ELF-1 (cell line): ENCODE data around the gene PRKCA.
"Not testable (repeated sequence)": the region's sequence is repeated elsewhere in the genome, so short reads cannot be mapped to it uniquely, and the experiment has no call there.

Experiments
- DNase-seq: peaks from one replicate; pipeline ENCODE4 v3.0.0-alpha.2; 2016; ENCODE audit warnings: low read depth, low spot score

The PRKCA gene

DNA sequence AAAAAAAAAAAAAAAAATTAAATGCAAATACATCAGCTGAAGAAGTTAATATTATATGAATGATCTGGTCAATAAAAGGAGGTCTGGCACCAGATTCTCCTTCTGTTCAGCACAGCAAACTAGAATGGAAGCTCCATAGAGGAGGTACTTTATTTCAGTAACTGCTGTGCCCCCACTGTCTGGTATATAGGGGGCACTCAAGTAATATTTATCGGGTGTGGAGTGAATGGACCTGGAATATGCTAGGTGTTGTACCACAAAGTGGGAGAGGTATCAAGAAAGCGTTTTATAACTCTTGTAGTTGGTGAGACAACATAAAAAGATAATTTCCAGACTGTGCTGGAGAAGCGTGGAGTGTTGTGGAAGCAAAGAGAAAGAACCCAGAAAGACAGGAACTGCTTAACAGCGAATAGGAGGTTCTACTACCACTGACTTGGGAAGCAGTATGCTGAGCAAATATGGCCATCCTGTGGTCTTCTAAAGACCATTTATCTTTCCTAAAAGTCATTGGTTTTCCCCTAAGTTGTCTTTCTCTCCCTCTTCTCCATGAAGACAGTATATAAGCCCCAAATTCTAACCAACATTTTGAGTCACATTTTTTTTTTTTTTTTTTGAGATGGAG lies 12.2 kb upstream of the PRKCA start:
- DNase-seq = no peak

DNA sequence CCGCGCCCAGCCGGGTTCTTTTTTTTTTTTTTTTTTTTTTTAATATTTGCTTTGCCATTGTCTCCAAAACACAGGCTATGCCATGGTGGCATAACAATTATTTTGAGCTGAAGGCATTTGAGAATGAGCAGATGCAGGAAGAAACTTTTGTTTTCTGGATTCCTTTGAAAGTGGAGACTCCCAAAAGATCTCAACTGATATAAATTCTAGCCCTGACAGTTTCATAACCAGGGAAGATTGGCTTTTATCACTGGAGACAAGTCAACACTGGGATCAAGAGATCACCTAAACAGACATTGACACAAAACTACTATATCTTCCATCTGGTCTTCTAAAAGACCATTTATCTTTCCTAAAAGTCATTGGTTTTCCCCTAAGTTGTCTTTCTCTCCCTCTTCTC lies 10.1 kb upstream of the PRKCA start:
- DNase-seq = no peak

DNA sequence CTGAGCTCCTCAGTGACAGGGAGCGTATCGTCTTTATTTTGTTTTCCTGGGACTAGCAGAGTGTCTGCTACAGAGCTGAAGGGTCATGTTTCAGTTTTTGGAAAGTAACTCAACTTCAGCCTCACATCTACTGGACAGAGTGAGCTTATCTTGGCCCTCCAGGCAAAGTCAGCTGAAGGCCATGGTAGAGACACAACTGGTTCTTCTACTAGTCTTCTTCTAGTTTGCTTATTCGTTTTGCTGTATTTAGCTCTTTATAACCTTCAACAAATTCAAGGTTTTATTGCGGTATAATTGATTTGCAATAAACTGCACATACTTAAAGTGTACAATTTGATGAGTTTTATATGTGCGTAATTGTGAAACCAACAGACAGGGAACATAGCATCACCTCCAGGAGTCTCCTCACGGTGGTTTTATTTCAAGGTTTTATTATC lies 6.1 kb upstream of the PRKCA start:
- DNase-seq = peak; percentile 40

DNA sequence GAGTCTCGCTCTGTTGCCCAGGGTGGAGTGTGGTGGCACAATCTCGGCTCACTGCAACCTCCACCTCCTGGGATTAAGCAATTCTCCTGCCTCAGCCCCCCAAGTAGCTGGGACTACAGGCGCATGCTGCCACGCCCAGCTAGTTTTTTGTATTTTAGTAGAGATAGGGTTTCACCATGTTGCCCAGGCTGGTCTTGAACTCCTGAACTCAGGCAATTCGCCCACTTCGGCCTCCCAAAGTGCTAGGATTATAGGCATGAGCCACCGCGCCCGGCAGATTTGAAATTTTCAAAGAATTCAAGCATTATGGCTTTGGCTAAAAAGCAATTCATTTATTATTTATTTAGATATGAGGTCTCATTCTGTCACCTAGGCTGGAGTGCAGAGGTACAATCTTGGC lies 5.0 kb upstream of the PRKCA start:
- not testable (repeated sequence) for DNase-seq

DNA sequence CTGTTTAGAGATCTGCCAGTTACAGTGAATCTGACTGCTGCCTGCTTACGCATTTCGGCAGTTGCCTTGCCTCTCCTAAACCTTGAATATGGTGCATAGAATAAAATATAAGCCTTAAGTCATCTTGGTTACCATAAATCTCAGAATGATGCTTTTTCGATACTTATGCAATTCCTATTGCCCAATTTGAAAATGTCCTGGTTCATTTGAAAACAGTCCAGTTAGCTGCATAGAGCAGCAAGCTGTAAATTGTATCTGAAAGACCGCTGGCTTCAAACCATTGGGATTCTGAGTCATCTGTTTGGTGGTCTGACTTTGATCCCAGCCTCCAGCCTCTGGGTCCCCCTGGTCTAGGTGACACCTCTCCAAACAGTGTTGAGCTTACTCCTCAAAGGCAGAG lies 2.7 kb upstream of the PRKCA start:
- DNase-seq = no peak

DNA sequence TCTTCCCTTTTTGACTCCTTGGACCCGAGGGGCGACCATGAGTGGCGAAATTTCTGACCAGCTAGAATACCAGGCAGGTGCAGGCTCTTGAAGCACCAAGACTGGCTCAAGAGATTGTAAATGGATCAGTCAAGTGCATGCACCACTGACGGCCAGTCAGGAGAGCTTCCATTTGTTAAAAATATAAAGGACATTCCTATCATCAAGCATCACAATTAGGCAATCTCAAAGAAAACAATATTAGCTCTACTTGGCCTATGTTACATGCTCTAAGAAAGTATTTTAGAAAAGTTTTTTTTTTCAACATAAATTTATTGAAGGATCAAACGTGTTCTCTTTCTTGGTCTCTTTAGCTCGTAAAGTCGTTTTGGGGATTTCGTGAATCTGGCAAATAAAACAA lies 1.5 kb upstream of the PRKCA start:
- no peak for DNase-seq

DNA sequence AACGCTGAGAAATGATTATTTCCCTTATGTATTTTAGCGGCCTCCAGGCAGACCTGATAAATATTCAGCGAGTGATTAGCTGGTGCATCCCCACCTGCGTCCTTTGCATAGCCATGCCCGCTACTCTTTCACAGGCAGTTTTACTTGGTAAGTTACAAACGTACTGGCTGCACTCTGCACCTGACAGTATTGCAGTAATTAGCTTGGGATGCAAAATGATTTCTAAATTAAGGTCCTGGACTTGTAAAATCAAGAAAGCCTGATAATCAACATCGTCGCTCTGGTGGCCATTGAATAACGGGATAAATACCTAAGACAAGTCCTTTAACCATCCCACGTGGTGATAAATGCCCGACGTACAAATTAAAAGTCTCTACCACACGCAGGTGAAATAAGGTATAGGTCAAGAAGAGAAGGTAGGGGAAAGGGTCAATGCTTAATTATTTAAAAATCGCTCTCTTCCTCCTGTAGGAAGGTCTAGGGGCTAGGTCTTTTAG lies 998 bp upstream of the PRKCA start:
- no peak for DNase-seq

DNA sequence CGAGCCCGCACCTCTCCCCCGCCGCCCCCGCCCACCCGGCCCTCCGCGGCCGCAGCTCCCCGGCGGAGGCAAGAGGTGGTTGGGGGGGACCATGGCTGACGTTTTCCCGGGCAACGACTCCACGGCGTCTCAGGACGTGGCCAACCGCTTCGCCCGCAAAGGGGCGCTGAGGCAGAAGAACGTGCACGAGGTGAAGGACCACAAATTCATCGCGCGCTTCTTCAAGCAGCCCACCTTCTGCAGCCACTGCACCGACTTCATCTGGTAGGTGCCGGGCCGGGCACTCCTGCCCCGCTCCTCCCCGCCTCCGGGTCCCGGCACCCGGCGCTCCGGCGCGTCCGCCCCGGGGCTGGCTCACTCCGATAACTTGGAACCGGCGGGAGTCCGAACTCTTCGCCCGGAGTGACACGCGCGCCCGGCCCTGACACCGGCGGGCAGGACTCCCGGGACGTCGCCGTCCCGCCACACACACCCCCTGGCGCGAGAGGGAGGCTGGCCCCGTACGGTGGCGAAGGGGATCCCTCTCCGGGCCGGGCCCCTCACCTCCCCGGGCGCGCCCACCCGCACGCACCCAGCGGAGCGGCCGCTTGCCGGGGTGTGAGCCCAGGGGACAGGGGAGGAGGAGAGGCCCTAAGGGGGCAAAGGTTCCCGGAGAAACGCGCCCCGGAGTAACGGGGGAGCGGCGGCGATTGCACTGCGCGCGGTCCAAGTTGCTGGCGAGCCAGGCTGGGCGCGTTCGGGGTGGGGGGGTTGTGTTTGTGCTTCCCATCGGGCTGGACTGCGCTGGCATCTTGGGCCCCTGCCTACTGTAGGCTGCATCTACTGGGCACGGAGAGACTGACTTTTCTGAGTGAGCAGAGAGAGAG lies 581 bp downstream of the PRKCA start:
- peak; percentile 46 for DNase-seq

DNA sequence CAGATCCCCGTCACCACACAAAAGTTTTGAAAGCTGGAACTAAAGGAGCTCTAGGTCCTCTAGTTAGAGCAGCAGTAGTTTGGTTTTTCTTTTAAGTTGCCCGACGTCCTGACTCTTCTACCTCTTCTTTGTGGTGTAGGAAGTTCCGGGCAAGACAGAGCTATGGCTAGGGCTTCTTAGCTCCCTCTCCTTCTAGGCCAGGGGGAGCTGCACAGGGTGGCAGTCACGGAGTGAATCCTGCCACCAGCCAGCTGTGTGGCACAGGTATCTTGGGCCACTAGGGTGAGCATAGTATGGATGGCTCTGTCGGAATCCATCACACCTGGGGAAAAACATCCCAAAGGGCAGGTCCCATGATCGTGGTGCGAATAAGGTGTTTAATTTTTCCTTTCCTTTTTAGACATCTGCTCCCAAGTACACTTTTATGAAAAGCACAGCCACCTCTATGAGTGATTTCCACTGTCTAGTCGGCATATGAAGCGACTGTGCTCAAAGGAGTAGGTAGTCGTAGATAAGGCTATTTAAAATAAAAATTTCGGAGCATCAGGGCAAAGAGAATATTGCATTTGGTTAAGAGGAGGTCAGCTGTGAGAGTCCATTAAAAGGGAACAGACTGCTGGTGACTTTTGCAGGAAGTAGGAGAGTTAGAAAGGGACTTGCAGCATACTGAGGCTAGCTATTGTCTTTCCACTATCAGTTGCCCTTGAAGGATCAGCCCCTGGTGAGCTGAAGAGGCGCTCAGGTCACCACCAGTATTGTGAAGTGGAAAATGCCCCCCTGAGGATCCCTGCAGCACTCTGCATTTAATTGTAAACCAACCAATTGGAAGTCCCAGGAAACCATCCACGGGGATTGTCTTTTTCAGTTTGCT lies 2.1 kb downstream of the PRKCA start:
- DNase-seq = peak; percentile 47

DNA sequence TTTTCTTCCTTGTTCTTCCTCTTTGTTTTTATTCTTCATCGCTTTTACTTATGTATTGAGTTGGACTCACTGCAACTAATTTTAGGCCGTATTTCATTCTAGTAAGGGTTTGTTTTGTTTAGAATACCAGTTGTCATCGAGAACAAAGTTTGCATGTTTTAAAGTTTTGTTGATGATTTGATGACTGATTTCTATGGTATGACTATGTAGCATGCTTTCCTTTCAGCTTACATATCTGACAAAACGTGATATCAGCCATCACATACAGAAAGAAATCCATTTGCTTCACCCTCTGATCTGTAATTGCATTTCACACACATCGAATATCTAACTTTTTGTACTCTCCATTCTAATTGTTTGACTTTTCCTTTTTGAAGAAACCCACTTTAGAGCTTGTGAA lies 4.0 kb downstream of the PRKCA start:
- DNase-seq = no peak

DNA sequence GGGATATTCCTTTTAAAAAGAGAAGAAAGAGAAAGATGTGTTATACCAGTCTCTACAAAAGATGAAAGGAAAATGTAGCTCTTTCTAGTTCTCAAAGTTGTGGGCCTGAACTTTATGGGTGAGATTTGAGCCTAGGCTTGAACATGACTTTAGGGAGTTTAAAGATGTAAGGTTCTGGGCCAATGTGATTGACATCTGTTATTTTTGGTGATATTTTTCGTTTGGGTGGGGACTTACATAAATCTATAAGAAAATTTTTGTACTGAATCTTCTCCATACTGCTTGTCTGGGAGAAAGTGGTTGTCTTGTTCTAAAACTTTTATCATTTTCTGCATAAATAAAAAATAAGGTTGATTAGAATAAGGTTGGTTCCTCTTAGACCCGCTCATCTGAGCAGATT lies 4.8 kb downstream of the PRKCA start:
- no peak for DNase-seq

DNA sequence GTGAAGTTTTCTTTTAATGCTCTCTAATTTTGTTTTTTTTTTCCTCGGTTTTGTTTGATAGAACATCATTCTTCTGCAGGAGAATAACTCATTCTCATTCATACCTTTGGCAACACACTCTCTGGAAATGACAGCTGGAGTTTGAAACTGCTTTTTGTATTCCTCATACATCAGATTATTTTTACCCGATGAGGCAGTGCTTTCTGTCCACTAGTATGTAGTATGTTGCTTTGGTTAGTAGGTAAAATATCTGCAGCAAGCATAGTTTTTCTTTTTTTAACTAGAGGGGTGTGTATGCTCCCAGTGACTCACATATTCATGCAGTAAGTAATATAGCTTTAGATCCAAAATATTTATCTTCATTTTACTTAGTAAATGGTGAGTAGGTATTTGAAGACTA lies 6.4 kb downstream of the PRKCA start:
- no peak for DNase-seq

DNA sequence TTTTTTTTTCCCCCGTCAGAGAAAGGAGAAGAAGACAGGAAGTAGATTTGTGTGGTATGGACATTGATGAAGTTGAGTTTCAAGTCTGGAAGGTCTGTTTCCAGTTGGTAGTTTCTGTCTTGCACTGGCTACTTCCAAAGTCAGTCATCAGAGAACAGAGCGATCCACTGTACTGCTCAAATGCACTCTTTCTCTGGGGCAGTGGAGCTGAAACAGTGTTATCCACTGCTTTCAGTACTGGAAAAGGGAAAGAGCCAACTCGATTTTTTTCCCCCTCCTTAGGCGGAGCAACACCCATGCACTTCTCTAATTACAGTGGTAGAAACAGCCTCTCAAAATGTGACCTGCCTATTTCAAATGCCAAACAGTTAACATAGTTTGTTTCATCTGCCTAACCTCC lies 7.4 kb downstream of the PRKCA start:
- no peak for DNase-seq

DNA sequence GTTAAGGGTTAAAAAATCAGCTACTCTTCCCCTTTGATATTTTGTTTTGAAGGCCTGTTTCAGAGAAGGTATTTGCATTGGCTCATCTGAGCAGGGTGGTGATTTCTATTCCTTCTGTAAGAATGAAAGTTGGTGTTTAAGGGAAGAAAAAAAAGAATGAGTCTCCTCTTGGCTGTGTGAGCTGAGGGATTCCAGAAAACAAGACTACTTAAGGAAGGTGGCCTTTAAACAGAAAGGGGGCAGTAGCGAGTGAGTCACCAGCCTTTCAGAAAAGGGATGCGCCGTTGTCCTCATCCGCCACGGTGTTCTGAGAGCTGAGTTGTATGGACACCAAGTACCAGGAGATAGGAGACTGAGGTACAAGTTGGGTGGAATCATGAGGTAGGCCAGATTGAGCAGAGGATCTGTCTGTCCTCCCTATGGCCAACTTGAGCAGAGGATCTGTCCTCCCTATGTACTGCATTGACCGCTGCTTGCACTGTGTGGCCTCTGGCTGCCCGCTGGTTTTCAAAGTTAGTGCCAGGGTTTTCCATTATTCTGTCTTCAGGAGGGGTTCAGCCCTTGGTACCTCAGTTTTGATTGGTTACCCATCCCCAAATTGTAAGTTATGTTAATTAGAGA lies 8.2 kb downstream of the PRKCA start:
- DNase-seq = peak; percentile 33

DNA sequence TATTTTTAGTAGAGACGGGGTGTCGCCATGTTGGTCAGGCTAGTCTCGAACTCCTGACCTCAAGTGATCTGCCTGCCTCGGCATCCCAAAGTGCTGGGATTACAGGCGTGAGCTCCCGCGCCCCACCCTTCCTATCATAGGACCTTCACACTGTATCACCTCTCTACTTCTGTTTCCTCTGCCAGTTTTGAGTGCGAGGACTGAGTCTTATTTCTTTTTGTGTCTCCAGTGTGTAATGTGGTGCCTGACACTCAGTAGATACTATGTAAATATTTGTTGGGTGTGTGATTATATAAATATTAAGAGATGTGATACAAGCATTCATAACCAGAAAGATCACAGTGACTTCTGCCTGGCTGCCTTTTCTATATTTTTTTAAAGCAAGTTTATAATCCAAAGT lies 10.5 kb downstream of the PRKCA start:
- no peak for DNase-seq

DNA sequence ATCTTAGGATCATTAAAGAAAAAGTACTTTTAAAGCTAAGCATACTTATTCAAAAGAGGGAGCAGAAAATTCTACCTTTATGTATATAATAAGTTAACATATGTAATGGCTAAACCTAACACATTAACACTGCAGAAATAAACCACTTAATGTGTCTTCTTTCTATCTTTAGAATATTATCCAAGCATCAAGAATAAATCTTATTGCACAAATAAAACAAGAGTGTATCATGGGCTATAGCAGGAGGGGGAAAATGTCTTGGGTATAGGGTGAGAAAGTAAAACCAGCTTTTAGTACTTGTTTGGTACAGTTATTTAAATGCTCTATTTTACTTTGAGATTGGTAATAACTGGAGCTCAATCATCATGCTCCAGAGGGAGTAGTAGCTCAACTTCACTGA lies 10.9 kb downstream of the PRKCA start:
- no peak for DNase-seq

DNA sequence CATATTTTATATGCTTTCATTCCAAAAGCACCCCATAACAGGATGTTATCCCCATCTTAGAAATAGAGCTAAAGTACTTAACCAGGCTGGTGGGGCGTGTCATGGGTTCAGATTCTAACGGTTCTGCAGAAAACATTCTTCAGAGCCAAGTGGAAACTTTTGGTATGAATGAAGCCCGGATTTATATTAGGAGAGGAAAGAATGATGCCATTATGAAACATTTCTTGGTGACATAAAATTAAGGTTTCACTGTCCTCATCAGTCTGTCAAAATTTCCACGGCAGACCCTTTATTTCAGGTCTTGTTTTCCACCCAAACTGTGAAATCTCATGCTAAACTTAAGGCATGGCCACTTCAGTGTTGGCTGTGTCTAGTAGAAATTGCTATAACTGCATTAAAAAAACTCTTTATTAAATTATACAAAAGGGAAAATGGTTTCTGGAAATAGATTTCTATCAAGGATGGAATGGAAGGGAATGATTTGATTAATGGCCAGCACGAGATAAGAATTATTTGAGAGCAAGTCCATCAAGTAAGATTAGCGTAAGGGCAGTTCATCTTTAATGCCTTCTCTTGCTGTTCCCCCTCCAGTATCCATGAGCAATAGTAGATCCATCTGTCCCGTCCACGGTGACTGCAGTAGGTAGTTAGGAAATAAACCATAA lies 11.7 kb downstream of the PRKCA start:
- DNase-seq = no peak

DNA sequence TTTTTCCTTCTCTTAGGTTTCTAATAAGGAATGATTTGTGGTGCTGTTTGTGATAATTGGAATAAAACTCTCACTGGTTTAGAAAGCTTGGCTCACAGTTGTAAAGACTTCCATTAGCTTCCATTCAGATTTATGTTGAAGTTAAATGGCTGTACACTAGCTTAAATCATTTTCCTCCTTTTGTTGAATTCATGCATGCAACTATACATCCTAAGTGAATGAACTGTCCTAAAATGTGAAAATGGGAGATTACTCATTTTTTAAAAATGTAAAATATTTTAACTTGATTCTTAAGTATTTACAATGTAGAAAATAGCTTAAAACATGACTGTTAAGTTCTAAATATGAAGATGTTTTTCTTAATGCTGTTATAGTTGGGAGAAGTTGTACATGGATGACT lies 15.2 kb downstream of the PRKCA start:
- DNase-seq = no peak

DNA sequence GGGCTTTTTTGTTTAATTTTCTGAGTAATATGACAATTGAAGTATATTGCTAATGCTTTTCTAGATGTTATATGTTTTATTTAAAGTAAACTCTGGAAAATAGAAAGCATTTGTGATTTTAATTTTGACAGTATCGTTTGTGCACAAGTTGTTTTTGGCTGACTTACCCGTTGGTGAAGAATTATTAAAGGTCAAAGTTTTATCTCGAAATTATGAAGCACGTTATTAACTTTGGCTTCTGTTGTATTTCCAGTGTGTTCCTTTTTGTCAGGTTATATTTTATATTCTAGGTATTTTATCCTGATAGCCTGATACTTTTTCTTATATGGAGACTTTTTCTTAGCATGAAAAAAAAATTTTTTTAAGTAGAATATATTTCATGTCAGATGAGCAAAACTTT lies 16.8 kb downstream of the PRKCA start:
- DNase-seq = no peak

DNA sequence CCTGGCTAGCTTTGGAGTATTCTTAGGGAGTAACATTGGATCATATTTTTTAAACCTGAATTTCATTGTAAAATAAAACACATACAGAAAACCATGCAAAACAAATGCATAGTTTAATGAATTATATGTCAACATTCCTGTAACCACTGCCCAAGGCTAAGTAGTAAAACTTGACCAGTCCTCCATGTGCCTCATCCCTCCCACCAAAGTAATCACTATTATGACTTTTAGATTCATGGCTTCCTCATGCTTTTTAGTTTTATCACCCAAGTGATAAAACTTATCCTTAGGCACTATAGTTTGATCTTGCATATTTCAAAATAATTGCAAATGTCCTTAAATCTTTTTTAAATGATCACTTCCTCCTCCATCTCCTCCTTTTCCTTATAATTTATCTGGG lies 20.4 kb downstream of the PRKCA start:
- no peak for DNase-seq

DNA sequence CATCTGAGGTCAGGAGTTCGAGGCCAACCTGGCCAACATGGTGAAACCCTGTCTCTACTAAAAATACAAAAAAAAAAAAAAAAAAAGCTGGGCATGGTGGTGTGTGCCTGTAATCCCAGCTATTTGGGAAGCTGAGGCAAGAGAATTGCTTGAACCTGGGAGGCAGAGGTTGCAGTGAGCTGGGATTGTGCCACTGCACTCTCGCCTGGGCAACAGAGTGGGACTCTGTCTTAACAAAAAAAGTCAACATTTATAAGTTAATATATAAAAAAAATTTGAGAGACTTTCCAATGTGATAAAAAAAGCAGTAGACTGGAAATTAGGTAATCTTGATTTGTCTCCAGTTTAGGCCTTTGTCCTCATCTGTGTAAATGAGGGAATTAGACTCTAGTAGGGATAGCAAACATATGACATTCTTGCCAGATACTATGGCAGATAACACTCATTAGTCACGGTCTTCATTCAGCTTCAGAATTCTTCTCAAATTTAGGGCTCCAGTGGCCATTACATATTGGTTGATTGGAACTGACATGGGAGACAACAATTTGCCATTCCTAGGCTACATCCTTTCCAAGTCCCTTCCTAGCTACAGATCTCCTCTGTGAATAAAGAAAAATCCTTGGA lies 22.1 kb downstream of the PRKCA start:
- DNase-seq = not testable (repeated sequence)
